GM21737 (cell line): Measurements from ENCODE around the gene GAB3.
A peak's percentile ranks its signal among the peaks of the same experiment; 100 is the strongest.

Experiments used
- ATAC-seq: cut with Tn5 transposase; IDR thresholded peaks from one replicate; pipeline ENCODE4 v1.9.1; 2021; ENCODE audit warnings: mild to moderate bottlenecking, moderate library complexity; ENCODE audit not compliant: unreplicated experiment

Gene GAB3

DNA sequence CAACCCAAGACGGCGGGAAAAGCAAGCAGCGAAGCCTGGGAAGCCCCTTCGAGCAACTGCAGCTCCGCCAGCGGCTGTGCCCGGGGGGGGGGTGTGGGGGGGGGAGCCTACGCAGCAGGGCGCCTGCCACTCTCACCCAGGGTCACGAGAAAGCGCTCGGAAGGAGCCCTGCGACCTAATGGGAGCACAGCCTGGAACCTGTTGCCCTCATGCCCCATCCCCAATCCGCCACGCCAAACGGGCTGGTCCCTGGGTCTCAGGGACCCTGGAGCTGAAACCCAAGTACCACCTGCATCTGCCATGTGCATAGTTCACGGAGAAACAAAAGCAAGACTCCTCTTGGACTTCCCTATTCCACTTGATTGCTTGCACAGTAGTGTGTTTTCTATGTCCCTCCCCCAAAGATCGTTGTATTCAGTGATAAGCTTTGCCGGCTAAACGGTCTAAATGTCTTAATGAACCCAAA, 359 bp upstream of the GAB3 start:
- peak; percentile 13 for ATAC-seq

DNA sequence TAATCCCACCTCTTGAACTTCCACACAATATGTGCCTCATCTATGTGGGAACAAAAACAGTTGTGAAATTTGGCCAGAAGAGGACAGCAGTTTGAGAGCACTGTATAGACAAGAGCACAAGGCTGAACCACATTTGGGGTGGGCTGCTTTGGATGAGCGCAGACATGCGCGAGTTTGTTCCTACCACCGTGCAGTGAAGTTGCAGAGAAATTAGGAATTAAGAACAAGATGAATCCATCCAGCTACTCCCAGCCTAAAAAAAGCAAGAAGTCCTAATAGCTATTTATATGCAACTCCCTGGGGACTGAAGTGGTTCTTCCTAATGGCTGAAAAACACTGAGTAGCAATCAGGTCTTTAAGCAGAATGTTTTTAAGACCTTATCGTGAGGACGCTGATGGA, 1.0 kb downstream of the GAB3 start:
- no peak for ATAC-seq

GRCh38 chrX:154748712-154749339, 2.1 kb downstream of the GAB3 start:
- no peak for ATAC-seq

- no peak for ATAC-seq
These were observed 8.3 kb downstream of the GAB3 start for GRCh38 chrX:154742613-154743012.

- no peak for ATAC-seq
These were observed 10.9 kb downstream of the GAB3 start for GRCh38 chrX:154739952-154740465.

- no peak for ATAC-seq
These were observed 12.7 kb downstream of the GAB3 start for GRCh38 chrX:154738011-154738738.

GRCh38 chrX:154737136-154737535, 13.7 kb downstream of the GAB3 start:
- ATAC-seq: no peak

GRCh38 chrX:154735695-154736393, 15.0 kb downstream of the GAB3 start:
- ATAC-seq: no peak

DNA sequence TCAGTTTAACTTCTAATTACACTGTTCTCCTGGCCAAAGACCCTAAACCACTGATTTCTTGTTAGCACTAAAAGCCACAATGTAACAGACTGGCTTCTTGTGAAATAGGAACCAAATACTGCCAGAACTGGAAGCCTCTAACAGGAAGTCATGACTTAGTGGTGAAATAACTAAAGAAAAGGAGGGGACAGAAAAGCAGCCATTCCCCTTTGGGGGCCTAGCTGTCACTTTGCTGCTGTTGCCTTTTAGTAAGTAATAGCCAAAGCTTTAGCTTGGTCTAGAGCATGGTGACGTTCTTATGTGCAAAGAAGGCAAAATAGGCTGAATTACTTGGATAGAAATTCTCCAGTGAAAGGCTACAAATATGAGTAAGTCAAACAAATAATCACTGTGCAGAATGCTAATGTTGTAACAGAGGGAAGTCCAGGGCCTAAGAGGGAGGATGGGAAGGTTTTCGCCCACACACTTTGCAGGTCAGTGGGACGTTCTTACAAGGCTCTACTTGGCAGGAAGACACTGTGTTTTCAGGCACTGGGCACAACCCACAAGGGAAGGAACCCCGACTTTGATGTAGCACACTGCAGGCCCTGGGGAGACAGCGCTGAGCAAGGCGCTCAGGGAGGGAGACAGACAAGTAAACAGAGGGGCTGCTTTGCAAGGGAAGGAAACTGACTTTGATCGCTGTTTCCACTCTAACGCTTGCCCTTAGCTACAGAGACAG, 16.7 kb downstream of the GAB3 start:
- no peak for ATAC-seq

DNA sequence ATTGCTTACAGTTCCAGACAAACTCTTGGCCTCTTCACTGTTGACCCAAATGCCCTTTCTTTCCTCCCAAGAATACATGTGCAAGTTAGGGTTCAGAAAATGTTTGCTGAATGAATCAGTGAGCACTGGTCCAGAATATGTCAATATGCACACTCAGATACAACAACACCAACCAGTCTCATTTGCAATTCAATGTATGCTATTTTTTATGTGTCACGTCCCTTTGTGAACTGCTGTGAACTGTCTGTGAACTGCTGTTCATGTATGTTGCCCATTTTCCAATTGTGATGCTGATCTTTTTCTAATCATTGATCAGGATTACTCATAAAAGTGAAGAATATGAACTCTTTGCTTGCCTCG, 17.8 kb downstream of the GAB3 start:
- no peak for ATAC-seq

- ATAC-seq: no peak
These were observed 18.3 kb downstream of the GAB3 start for GRCh38 chrX:154732421-154733065.

- ATAC-seq: no peak
These were observed 19.0 kb downstream of the GAB3 start for GRCh38 chrX:154731881-154732280.

DNA sequence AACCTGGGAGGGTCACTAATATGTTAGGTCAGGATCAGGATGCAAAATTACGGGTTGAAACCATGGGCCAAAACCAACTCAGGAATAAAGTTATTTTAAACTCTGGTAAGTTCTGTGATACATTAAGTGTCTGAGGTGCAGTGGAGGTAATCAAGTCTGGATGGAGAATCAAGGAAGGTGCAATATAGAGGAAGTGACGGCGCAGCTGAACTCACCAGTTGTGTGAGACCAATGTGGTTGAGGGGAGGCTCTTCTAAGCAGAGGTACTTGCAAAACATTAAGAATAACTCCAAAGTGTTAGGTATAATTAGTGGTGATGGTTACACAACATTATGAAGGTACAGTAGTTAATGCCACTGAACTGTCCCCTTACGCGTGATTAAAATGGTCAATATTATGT, 19.7 kb downstream of the GAB3 start:
- ATAC-seq: no peak

DNA sequence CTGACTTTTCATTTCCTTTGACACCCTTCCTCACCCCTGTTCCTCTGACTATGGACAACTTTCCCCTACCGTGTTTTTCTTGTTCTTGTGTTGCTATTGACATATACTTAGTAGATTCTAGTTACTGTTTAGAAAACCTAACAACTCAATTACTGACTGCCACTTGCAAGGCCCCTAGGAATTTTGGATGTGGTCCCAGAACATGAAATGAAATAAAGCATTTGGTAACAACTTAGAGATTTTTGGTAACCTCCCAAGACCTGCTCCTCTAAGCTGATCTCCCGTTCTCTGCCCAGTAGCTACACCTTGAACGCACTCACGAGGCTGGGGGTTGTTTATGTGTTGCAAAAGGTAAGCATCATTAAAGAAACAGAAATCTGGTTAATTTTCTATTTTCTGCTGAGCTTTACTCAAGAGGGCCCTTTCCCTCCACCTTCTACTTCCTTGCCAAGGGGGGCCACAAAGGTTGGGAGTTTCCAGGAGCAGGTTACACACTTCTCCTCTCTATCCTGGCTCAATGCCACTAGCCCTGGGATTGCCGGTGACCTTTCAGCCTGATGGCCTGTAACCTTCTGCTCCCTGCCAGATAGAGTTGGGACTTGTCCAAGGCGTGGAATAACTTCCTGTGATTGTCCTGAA, 20.5 kb downstream of the GAB3 start:
- ATAC-seq: no peak

DNA sequence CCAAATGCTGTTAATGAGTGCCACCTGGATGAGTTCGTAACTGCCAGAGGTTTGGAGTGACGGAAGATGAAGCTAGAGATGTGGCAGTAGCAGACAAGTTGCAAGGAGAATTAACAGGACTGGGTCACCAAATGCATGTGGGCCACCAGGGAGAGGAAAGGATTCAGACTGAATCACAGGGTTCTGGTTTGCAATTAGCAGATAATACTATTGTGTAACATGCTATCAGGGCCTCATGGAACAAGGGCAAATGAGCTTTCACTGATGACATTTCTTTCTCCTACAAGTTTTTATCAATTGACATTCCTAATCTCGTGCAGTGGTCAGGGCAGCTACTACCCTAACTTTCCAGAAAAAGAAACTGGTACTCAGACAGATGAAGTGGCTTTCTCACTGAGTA, 21.4 kb downstream of the GAB3 start:
- no peak for ATAC-seq

DNA sequence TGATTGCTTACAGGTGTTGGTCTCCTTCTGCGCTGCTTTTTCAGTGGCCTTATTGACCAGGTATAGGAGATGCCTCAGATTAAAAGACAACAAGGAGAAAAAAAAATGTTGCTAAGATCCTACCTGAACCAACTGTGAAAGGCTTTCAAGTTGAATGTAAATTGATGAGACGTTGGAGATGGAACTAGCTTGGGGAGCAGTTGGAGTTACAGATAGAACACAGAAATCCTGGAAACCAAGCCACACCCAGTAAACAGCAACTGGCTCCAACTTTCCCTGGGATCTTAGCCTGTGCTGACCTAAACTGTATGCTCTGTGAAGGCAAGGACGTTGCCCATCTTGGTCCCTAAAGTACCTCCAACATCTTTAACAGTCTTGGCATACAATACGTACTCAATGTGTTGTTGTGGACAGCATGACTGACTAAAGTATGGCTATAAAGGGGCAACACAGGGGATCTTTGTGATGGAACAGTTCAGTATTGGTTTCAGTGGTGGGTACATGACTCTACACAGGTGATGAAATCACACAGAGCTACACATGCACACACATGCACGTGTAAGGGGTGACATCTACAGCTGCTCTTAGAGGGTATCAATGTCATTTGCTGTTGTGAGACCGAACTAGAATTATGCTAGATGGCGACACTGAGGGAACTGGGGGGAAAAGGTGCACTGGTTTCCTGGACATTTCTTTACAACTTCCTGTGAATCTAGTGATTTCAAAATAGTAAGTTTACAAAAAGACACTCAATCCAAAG, 22.3 kb downstream of the GAB3 start:
- no peak for ATAC-seq

DNA sequence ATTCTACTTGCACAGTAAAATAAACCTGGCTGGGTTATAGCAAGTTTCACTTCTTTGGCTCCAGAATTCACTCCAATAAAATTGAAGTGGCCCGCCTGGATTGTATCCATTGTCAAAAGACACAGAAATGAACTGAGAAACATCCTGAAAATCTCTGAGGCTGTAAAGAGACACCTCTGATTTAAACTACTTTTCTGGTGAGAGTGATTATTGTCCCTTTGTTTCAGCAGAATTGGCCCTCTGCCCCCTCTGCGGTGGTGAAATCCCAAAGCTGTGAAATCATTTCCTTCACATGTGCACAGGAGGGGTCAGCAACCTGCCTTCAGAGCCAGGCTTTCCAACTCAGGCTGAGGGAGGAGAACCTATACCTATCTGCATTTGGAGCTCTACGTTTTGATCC, 23.0 kb downstream of the GAB3 start:
- no peak for ATAC-seq

- no peak for ATAC-seq
These were observed 23.5 kb downstream of the GAB3 start for GRCh38 chrX:154727418-154727817.

DNA sequence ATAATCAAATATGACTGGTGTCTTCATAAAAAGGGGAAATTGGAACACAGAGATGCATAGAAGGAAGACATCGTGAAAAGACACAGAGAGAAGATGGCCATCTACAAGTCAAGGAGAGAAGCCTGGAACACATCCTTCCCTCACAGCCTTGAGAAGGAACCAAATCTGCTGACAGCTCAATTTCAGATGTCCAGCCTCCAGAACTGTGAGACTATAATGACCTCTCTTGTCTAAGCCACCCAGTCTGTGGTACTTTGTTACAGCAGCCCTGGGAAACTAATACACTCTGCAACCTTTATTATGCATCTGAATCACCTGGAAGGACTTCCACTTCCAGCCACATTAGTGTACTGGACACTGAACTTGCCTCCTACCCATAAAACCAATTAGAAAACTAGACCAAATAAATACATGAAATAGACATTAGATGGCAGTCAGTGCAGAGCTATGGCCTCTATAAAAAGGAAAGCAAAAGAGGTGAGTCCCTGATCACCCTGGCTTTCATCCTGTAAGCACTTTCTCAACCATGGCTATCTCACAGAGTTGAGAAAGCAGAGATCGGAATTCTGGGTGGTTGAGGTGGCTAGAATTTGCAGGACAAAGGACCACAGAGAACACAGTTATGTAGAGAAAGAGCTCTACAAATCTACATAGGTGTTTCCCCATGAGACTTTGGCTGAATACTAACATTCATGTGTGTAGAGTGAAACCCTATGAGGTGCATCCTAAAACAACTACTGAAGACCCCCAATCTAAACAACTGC, 25.7 kb downstream of the GAB3 start:
- ATAC-seq: no peak
